ENCODE results near the gene ATP2B2.

GRCh38 chr3:10432156-10432845 is 73.1 kb downstream of the ATP2B2 start:
- TF ChIP-seq SUZ12 (IDR thresholded peaks at IDR 0.05; ENCODE audit: extremely low read depth, insufficient read depth, insufficient read length) (no peak), ZNF274 (IDR thresholded peaks at IDR 0.05; ENCODE audit: low read depth, low read length) (no peak)
